WERI-Rb-1 (cell line): ENCODE data around the gene LRRN4CL.
"Not testable (repeated sequence)": the region's sequence is repeated elsewhere in the genome, so short reads cannot be mapped to it uniquely, and the experiment has no call there.

Experiments
- DNase-seq: peaks from one replicate; pipeline ENCODE4 v3.0.0-alpha.2; 2020
- H3K27ac ChIP-seq: fragments of 250-450 bp; sonication (Bioruptor Pico); 2 replicates; pipeline ENCODE4 v1.5.1; 2020; ENCODE audit warnings: mild to moderate bottlenecking, moderate library complexity
- H3K27me3 ChIP-seq: fragments of 250-450 bp; sonication (Bioruptor Pico); 2 replicates; pipeline ENCODE4 v1.5.1; 2021; ENCODE audit warnings: mild to moderate bottlenecking, low read depth, moderate library complexity; ENCODE audit not compliant: insufficient read depth, severe bottlenecking
- H3K36me3 ChIP-seq: fragments of 250-450 bp; sonication (Bioruptor Pico); 2 replicates; pipeline ENCODE4 v1.5.1; 2020; ENCODE audit warnings: mild to moderate bottlenecking, moderate library complexity
- H3K4me3 ChIP-seq: 2 replicates; pipeline ENCODE4 v1.5.1; 2011; ENCODE audit warnings: low read depth, mild to moderate bottlenecking, control low read depth, low read length
- H3K9me3 ChIP-seq: fragments of 250-450 bp; sonication (Bioruptor Pico); 2 replicates; pipeline ENCODE4 v1.5.1; 2021; ENCODE audit warnings: mild to moderate bottlenecking, moderate library complexity; ENCODE audit not compliant: severe bottlenecking
- CTCF ChIP-seq: IDR thresholded peaks from 2 replicates; pipeline ENCODE4 v1.5.1; 2011; ENCODE audit warnings: low read depth, mild to moderate bottlenecking, control low read depth, inconsistent platforms, low read length

The LRRN4CL gene

GRCh38 chr11:62680825-62681240, 8.5 kb downstream of the LRRN4CL start:
- peak overlapping the region; percentile 1 for H3K27ac ChIP-seq
- DNase-seq = peak; percentile 68
- peak; percentile 78 for TF ChIP-seq CTCF
- peaks cover 26% of the 10 kb centered on the region for H3K36me3 ChIP-seq
- H3K4me3 ChIP-seq = no peak overlapping the region
- no peaks in the 10 kb centered on the region for H3K9me3 ChIP-seq
- no peaks in the 10 kb centered on the region for H3K27me3 ChIP-seq

- Histone ChIP-seq H3K9me3 (no peaks in the 10 kb centered on the region), H3K36me3 (peaks cover 40% of the 10 kb centered on the region), H3K27ac (peak within 1 kb of the TSS; percentile 85), H3K27me3 (no peaks in the 10 kb centered on the region), H3K4me3 (peak within 1 kb of the TSS; percentile 88)
- DNase-seq = peak; percentile 87
- no peak for TF ChIP-seq CTCF
Observed at GRCh38 chr11:62678770-62679696, 10.3 kb downstream of the LRRN4CL start, which contains the start of gene UBXN1. TSS of gene UBXN1 (minus strand) at chr11:62679073. CDS start at chr11:62678923, 150 bp downstream.

GRCh38 chr11:62678433-62678769, 10.9 kb downstream of the LRRN4CL start:
- DNase-seq = no peak
- H3K36me3 ChIP-seq = peaks cover 46% of the 10 kb centered on the region
- TF ChIP-seq CTCF = no peak
- H3K4me3 ChIP-seq = peak overlapping the region; percentile 88
- H3K27me3 ChIP-seq = no peaks in the 10 kb centered on the region
- H3K27ac ChIP-seq = peak overlapping the region; percentile 85
- no peaks in the 10 kb centered on the region for H3K9me3 ChIP-seq

- no peak for TF ChIP-seq CTCF
- H3K27ac ChIP-seq = no peak overlapping the region
- H3K9me3 ChIP-seq = no peaks in the 10 kb centered on the region
- H3K27me3 ChIP-seq = no peaks in the 10 kb centered on the region
- H3K36me3 ChIP-seq = peaks cover 53% of the 10 kb centered on the region
- no peak overlapping the region for H3K4me3 ChIP-seq
- DNase-seq = no peak
Observed at GRCh38 chr11:62677714-62678113, 11.6 kb downstream of the LRRN4CL start.

- H3K27ac ChIP-seq = peak overlapping the region; percentile 39; the same call in 1 of the 2 replicates
- TF ChIP-seq CTCF = no peak
- no peaks in the 10 kb centered on the region for H3K9me3 ChIP-seq
- no peak for DNase-seq
- H3K27me3 ChIP-seq = no peaks in the 10 kb centered on the region
- peaks cover 56% of the 10 kb centered on the region for H3K36me3 ChIP-seq
- no peak overlapping the region for H3K4me3 ChIP-seq
Observed at GRCh38 chr11:62677156-62677555, 12.2 kb downstream of the LRRN4CL start.

GRCh38 chr11:62676698-62677097, 12.6 kb downstream of the LRRN4CL start:
- no peak for DNase-seq
- peaks cover 58% of the 10 kb centered on the region for H3K36me3 ChIP-seq
- no peaks in the 10 kb centered on the region for H3K27me3 ChIP-seq
- peak overlapping the region; percentile 39; the same call in 1 of the 2 replicates for H3K27ac ChIP-seq
- H3K4me3 ChIP-seq = no peak overlapping the region
- peak; percentile 19; the same call in 1 of the 2 replicates for TF ChIP-seq CTCF
- no peaks in the 10 kb centered on the region for H3K9me3 ChIP-seq

GRCh38 chr11:62675415-62675814, 13.9 kb downstream of the LRRN4CL start:
- not testable (repeated sequence) for H3K27me3 ChIP-seq, H3K4me3 ChIP-seq, DNase-seq, H3K9me3 ChIP-seq, H3K27ac ChIP-seq
- H3K36me3 ChIP-seq = peaks cover 61% of the 10 kb centered on the region
